ENCODE data around the gene ZCCHC24.

ZCCHC24 gene

GRCh38 chr10:79445161-79445976 lies at the start of gene ZCCHC24:
ZCCHC24 (minus strand) TSS chr10:79445624; CDS start chr10:79445440, 184 bp downstream.
- peak; percentile 87 for DNase-seq (ENCODE audit: low spot score)

- no peak for DNase-seq (ENCODE audit: low spot score)
Measured at GRCh38 chr10:79493806-79494205, 48.4 kb upstream of the ZCCHC24 start.

- no peak for DNase-seq (ENCODE audit: low spot score)
Measured at GRCh38 chr10:79492839-79493238, 47.4 kb upstream of the ZCCHC24 start.

- DNase-seq (ENCODE audit: low spot score) = no peak
Measured at GRCh38 chr10:79492256-79492655, 46.8 kb upstream of the ZCCHC24 start.

- DNase-seq (ENCODE audit: low spot score) = no peak
Measured at GRCh38 chr10:79491143-79491835, 45.9 kb upstream of the ZCCHC24 start.

GRCh38 chr10:79490400-79491142 lies 45.1 kb upstream of the ZCCHC24 start:
- DNase-seq (ENCODE audit: low spot score) = no peak

GRCh38 chr10:79488870-79489269 lies 43.4 kb upstream of the ZCCHC24 start:
- no peak for DNase-seq (ENCODE audit: low spot score)

- no peak for DNase-seq (ENCODE audit: low spot score)
Measured at GRCh38 chr10:79488336-79488735, 42.9 kb upstream of the ZCCHC24 start.

- DNase-seq (ENCODE audit: low spot score) = peak; percentile 70
Measured at GRCh38 chr10:79487296-79488194, 42.1 kb upstream of the ZCCHC24 start.

GRCh38 chr10:79484476-79484875 lies 39.1 kb upstream of the ZCCHC24 start:
- no peak for DNase-seq (ENCODE audit: low spot score)

GRCh38 chr10:79483948-79484347 lies 38.5 kb upstream of the ZCCHC24 start:
- DNase-seq (ENCODE audit: low spot score) = no peak

GRCh38 chr10:79483299-79483698 lies 37.9 kb upstream of the ZCCHC24 start:
- no peak for DNase-seq (ENCODE audit: low spot score)

GRCh38 chr10:79482741-79483140 lies 37.3 kb upstream of the ZCCHC24 start:
- no peak for DNase-seq (ENCODE audit: low spot score)

- DNase-seq (ENCODE audit: low spot score) = no peak
Measured at GRCh38 chr10:79482304-79482703, 36.9 kb upstream of the ZCCHC24 start.

- no peak for DNase-seq (ENCODE audit: low spot score)
Measured at GRCh38 chr10:79479283-79479909, 34.0 kb upstream of the ZCCHC24 start.

GRCh38 chr10:79477456-79477855 lies 32.0 kb upstream of the ZCCHC24 start:
- no peak for DNase-seq (ENCODE audit: low spot score)

GRCh38 chr10:79476645-79477044 lies 31.2 kb upstream of the ZCCHC24 start:
- no peak for DNase-seq (ENCODE audit: low spot score)

GRCh38 chr10:79475877-79476276 lies 30.5 kb upstream of the ZCCHC24 start:
- DNase-seq (ENCODE audit: low spot score) = no peak

- DNase-seq (ENCODE audit: low spot score) = no peak
Measured at GRCh38 chr10:79475119-79475653, 29.8 kb upstream of the ZCCHC24 start.

GRCh38 chr10:79473496-79474095 lies 28.2 kb upstream of the ZCCHC24 start:
- DNase-seq (ENCODE audit: low spot score) = no peak

Data from HuH-7.5 (cell line).